Dedifferentiated amniotic fluid mesenchymal stem cell (primary cell): ENCODE measurements around the gene C2CD4D.
A peak's percentile ranks its signal among the peaks of the same experiment; 100 is the strongest.

Experiments used
- DNase-seq: peaks from one replicate; pipeline ENCODE4 v3.0.0-alpha.2; 2016; ENCODE audit errors: extremely low spot score

The C2CD4D gene

GRCh38 chr1:151814426-151814825 is 25.2 kb downstream of the C2CD4D start:
- DNase-seq: no peak

- no peak for DNase-seq
Observed at GRCh38 chr1:151813271-151813977, 26.2 kb downstream of the C2CD4D start.

- no peak for DNase-seq
Observed at GRCh38 chr1:151811181-151811580, 28.4 kb downstream of the C2CD4D start.

- DNase-seq: no peak
Observed at GRCh38 chr1:151809985-151810556, 29.5 kb downstream of the C2CD4D start.

- no peak for DNase-seq
Observed at GRCh38 chr1:151809290-151809984, 30.2 kb downstream of the C2CD4D start.

- DNase-seq: no peak
Observed at GRCh38 chr1:151807766-151808165, 31.9 kb downstream of the C2CD4D start.

GRCh38 chr1:151807131-151807530 is 32.5 kb downstream of the C2CD4D start:
- DNase-seq: no peak

- DNase-seq: no peak
Observed at GRCh38 chr1:151806170-151806569, 33.5 kb downstream of the C2CD4D start.

GRCh38 chr1:151805066-151805820 is 34.4 kb downstream of the C2CD4D start, which contains the start of gene LINGO4:
TSS of gene LINGO4 (minus strand) at chr1:151805419. CDS start at chr1:151802704, 2,715 bp downstream.
- DNase-seq: no peak

GRCh38 chr1:151803915-151804314 is 35.7 kb downstream of the C2CD4D start:
- DNase-seq: no peak

- DNase-seq: no peak
Observed at GRCh38 chr1:151803164-151803563, 36.5 kb downstream of the C2CD4D start.

- no peak for DNase-seq
Observed at GRCh38 chr1:151802372-151802771, 37.2 kb downstream of the C2CD4D start.

GRCh38 chr1:151801846-151802245 is 37.8 kb downstream of the C2CD4D start:
- DNase-seq: no peak

- no peak for DNase-seq
Observed at GRCh38 chr1:151801310-151801820, 38.3 kb downstream of the C2CD4D start.

- DNase-seq: no peak
Observed at GRCh38 chr1:151800830-151801229, 38.8 kb downstream of the C2CD4D start.

- no peak for DNase-seq
Observed at GRCh38 chr1:151799179-151800022, 40.2 kb downstream of the C2CD4D start.

- no peak for DNase-seq
Observed at GRCh38 chr1:151798571-151798970, 41.0 kb downstream of the C2CD4D start.

GRCh38 chr1:151790940-151791651 is 48.5 kb downstream of the C2CD4D start:
- no peak for DNase-seq

- peak; percentile 99 for DNase-seq
Observed at GRCh38 chr1:151790071-151790939, 49.3 kb downstream of the C2CD4D start, which contains the start of gene TDRKH. TSS of gene TDRKH (minus strand) at chr1:151790500. CDS start at chr1:151783022, 7,478 bp downstream.
